Hepatocyte (in vitro differentiated cells): Measurements from ENCODE around the gene TMPRSS6. TPM values are rescaled to one million over a fixed set of nuclear protein-coding genes. Genes with fewer than 3 reads are reported as not detected.

ENCODE experiments used
- DNase-seq: peaks from one replicate; pipeline ENCODE4 v3.0.0-alpha.2; 2016; ENCODE audit warnings: low spot score
- H2AFZ ChIP-seq: fragments of 200-600 bp; sonication (generic); 2 replicates; pipeline ENCODE4 v1.6.0; 2016; ENCODE audit warnings: antibody characterized with exemption, mild to moderate bottlenecking
- H3K27ac ChIP-seq: fragments of 200-600 bp; sonication (generic); 2 replicates; pipeline ENCODE4 v1.5.1; 2016; ENCODE audit warnings: mild to moderate bottlenecking
- H3K27me3 ChIP-seq: fragments of 200-600 bp; sonication (generic); 2 replicates; pipeline ENCODE4 v1.6.1; 2016
- H3K36me3 ChIP-seq: fragments of 200-600 bp; sonication (generic); replicated peaks from 2 replicates; pipeline ENCODE4 v1.5.1; 2016; ENCODE audit warnings: low read depth; ENCODE audit not compliant: insufficient read depth
- H3K4me1 ChIP-seq: fragments of 200-600 bp; sonication (generic); 2 replicates; pipeline ENCODE4 v1.5.1; 2016; ENCODE audit warnings: mild to moderate bottlenecking, moderate library complexity; ENCODE audit not compliant: insufficient read depth
- H3K4me2 ChIP-seq: fragments of 200-600 bp; sonication (generic); 2 replicates; pipeline ENCODE4 v1.6.0; 2016
- H3K4me3 ChIP-seq: fragments of 200-600 bp; sonication (generic); 2 replicates; pipeline ENCODE4 v1.5.1; 2016; ENCODE audit warnings: mild to moderate bottlenecking
- H3K79me2 ChIP-seq: fragments of 200-600 bp; sonication (generic); 2 replicates; pipeline ENCODE4 v1.6.0; 2017; ENCODE audit warnings: mild to moderate bottlenecking
- H3K9me2 ChIP-seq: fragments of 200-600 bp; sonication (generic); replicated peaks from 2 replicates; pipeline ENCODE4 v1.6.0; 2017; ENCODE audit warnings: mild to moderate bottlenecking; ENCODE audit not compliant: insufficient read depth
- H3K9me3 ChIP-seq: fragments of 200-600 bp; sonication (generic); 2 replicates; pipeline ENCODE4 v1.5.1; 2016; ENCODE audit warnings: low read depth, mild to moderate bottlenecking
- H4K20me1 ChIP-seq: fragments of 200-600 bp; sonication (generic); 2 replicates; pipeline ENCODE4 v1.6.0; 2016; ENCODE audit warnings: mild to moderate bottlenecking; ENCODE audit not compliant: insufficient read depth, poor library complexity, severe bottlenecking
- EZH2 ChIP-seq: fragments of 200-600 bp; sonication (generic); IDR thresholded peaks from 2 replicates; pipeline ENCODE4 v1.6.1; 2016; ENCODE audit warnings: antibody characterized with exemption, mild to moderate bottlenecking, borderline replicate concordance
- EZH2phosphoT487 ChIP-seq: fragments of 200-600 bp; sonication (generic); IDR thresholded peaks from one replicate; pipeline ENCODE4 v1.6.1; 2018; ENCODE audit warnings: antibody characterized with exemption, mild to moderate bottlenecking, low read depth, moderate library complexity; ENCODE audit not compliant: unreplicated experiment, severe bottlenecking
- WGBS: methylation state at CpG from one replicate; pipeline ENCODE4 v1.1.6; 2016; ENCODE audit warnings: low lambda C conversion rate; ENCODE audit errors: missing lambda C conversion rate; 5-methylcytosine and 5-hydroxymethylcytosine counted together
- polyA plus RNA-seq: library from polyadenylated mRNA; unstranded; fragments of >200 nt; fragmentation: Nextera tagmentation; extraction: Ambion mirVana; gene quantifications from 2 replicates; pipeline ENCODE4 v1.2.1, GENCODE V29; 2016
- total RNA-seq: library from RNA; depleted of rRNA; stranded (reverse); fragments of >200 nt; gene quantifications from 2 replicates; pipeline ENCODE4 v1.2.3, GENCODE V29; 2014
- TF ChIP-seq, protein P1 (sequence below): fragments of 200-600 bp; sonication (generic); IDR thresholded peaks from 2 replicates; pipeline ENCODE4 v1.5.1; 2016; ENCODE audit warnings: antibody characterized with exemption, mild to moderate bottlenecking; ENCODE audit not compliant: poor library complexity

The TMPRSS6 gene
- total and polyA plus RNA-seq, 2 experiments from 2014 or later, result 34.4 to 49.8 TPM

DNA sequence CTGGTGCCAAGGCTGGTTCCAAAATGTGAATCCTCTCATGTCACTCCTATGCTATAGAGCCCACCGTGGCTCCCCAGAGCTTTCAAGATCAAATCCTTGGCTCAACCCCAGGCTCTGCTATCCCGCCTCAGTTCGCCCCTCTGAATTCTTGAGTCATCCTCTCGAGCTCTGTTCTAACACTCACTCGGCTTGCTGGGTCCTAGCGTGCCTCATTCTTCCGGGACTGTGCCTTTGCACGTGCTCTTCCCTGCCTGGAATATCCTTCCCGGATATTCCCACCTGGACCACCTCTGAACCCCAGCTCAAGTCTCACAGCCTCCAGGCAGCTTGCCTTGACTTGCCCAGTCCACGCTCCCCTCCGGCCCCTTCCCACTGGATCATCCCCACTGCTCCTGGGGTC is 45.0 kb downstream of the TMPRSS6 start:
- H3K79me2 ChIP-seq, result no peaks in the 10 kb centered on the region
- no peak overlapping the region for H3K27ac ChIP-seq
- no peaks in the 10 kb centered on the region for H4K20me1 ChIP-seq
- no peaks in the 10 kb centered on the region for H3K9me2 ChIP-seq
- peaks cover 6% of the 10 kb centered on the region for H3K4me1 ChIP-seq
- no peak overlapping the region for H3K4me3 ChIP-seq
- H2AFZ ChIP-seq, result no peak overlapping the region
- no peaks in the 10 kb centered on the region for H3K36me3 ChIP-seq
- TF ChIP-seq EZH2phosphoT487 (no peak), EZH2 (no peak)
- TF ChIP-seq, protein P1, sequence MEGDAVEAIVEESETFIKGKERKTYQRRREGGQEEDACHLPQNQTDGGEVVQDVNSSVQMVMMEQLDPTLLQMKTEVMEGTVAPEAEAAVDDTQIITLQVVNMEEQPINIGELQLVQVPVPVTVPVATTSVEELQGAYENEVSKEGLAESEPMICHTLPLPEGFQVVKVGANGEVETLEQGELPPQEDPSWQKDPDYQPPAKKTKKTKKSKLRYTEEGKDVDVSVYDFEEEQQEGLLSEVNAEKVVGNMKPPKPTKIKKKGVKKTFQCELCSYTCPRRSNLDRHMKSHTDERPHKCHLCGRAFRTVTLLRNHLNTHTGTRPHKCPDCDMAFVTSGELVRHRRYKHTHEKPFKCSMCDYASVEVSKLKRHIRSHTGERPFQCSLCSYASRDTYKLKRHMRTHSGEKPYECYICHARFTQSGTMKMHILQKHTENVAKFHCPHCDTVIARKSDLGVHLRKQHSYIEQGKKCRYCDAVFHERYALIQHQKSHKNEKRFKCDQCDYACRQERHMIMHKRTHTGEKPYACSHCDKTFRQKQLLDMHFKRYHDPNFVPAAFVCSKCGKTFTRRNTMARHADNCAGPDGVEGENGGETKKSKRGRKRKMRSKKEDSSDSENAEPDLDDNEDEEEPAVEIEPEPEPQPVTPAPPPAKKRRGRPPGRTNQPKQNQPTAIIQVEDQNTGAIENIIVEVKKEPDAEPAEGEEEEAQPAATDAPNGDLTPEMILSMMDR, result no peak
- H3K27me3 ChIP-seq, result peaks cover 17% of the 10 kb centered on the region
- no peaks in the 10 kb centered on the region for H3K9me3 ChIP-seq
- 96% methylated on average over 11 of the region's 11 CpGs for WGBS
- no peak for DNase-seq
- no peak overlapping the region for H3K4me2 ChIP-seq

DNA sequence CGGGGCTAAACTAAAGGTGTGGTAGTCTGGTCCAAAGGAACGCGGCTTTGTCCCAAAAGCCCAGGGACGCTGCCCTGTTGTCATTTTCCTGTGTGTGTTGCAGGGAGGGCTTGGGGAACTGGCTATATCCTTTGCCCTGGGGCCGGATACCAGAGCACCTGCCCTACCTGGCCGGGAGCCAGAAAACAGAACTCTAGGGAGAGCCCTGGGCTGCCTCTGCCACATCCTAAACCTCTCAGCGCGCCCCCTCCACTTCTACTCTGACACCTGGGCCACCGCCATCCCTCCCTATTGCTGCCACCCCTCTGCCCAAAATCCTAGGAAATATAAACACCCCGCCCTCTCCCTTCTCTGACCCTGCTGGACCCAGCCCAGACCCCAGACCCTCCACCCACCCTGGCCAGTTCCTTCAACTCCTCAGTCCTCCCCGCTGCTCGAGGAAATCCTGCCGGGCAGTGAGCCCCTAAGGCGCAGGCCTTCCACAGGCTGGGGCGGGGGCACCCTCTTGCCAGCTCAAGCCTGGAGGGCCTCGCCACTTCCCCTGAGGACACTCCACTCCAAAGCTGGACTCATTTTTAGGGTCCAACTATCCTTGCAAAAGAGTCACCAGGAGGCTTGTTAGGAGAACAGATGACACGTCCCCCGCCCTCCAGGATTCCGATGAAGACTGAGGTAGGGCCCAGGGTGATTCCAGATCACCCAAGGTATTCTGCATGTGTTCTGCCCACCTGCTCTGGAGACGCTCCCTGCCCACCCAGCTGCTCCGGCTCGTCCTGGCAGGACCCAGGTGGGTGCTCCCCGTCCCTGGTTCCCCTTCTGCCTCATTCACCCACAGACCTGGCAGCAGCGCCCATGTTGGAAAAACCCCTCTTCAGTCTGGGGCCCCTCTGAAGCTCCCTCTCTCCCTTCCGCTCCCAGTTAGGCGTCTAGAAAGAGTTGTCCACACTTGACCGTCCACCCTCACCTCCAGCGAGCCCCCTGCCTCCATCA is 45.8 kb downstream of the TMPRSS6 start:
- Histone ChIP-seq H3K4me1 (peaks cover 2% of the 10 kb centered on the region), H3K36me3 (no peaks in the 10 kb centered on the region), H3K27me3 (peaks cover 11% of the 10 kb centered on the region), H3K9me2 (no peaks in the 10 kb centered on the region), H4K20me1 (no peaks in the 10 kb centered on the region), H3K9me3 (no peaks in the 10 kb centered on the region), H3K4me2 (no peak overlapping the region), H3K4me3 (no peak overlapping the region), H2AFZ (no peak overlapping the region), H3K27ac (no peak overlapping the region), H3K79me2 (no peaks in the 10 kb centered on the region)
- WGBS, result 92% methylated on average over 27 of the region's 28 CpGs
- no peak for TF ChIP-seq EZH2
- TF ChIP-seq, protein P1, result no peak
- TF ChIP-seq EZH2phosphoT487, result no peak
- no peak for DNase-seq

DNA sequence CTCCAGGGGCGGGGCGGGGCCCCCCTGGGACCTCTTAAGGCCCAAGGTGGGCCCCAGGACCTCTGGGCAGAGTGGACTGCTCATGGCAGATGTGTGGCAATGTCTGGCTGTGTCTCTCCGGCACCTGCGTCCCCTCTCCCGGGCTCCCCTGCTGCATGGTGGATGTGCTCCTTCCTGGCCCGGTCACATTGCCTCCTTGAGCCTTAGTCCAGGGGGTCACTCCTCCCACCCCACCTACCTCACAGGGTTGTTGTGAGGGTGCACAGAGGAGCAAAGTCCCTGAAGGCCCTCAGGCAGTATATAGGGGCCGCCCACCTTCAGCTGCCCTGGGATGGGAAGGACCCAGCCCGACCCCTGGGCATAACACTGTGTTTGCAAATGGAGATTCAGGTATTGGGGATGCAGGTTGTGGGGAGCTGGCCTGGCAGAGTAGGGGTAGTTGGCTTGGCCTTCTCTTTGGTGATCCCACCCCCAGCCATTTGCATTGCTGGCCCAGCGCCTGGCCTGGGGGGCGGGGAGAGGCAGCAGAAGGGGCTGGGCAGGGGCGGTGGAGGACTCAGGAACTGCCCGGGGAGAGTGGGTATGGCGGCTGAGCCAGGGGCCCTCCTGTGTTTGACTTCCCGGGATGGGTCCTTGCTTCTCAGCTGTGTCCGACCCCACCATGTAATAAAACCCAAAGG is 46.7 kb downstream of the TMPRSS6 start:
- H2AFZ ChIP-seq, result no peak overlapping the region
- no peak for DNase-seq
- H3K9me3 ChIP-seq, result no peaks in the 10 kb centered on the region
- TF ChIP-seq EZH2phosphoT487 (no peak), EZH2 (no peak)
- TF ChIP-seq, protein P1, result no peak
- H3K79me2 ChIP-seq, result no peaks in the 10 kb centered on the region
- no peaks in the 10 kb centered on the region for H4K20me1 ChIP-seq
- H3K4me3 ChIP-seq, result no peak overlapping the region
- no peak overlapping the region for H3K4me2 ChIP-seq
- no peaks in the 10 kb centered on the region for H3K4me1 ChIP-seq
- peaks cover 2% of the 10 kb centered on the region for H3K27me3 ChIP-seq
- H3K9me2 ChIP-seq, result no peaks in the 10 kb centered on the region
- H3K27ac ChIP-seq, result no peak overlapping the region
- H3K36me3 ChIP-seq, result no peaks in the 10 kb centered on the region
- 75% methylated on average over 12 of the region's 15 CpGs for WGBS
